ENCODE data around the gene SPC25. TPM values are rescaled to one million over a fixed set of nuclear protein-coding genes. Genes with fewer than 3 reads are reported as not detected.

The SPC25 gene
- total and polyA plus RNA-seq, 9 of the 15 experiments (the other 6 are each of a cell fraction or from before 2014, with no cell fraction given): 44.8 to 100 (median 75.0) TPM

GRCh38 chr2:168852481-168852880 lies 37.7 kb downstream of the SPC25 start:
- in situ Hi-C loops (cut with MboI): no loop called here

More at GRCh38 chr2:168852481-168852880, 37.7 kb downstream of the SPC25 start:
- no peak for FAIRE-seq
- Histone ChIP-seq H3K4me3 (no peak overlapping the region), H3K9me1 (ENCODE audit: control insufficient read depth, insufficient read depth, low read length) (no peaks in the 10 kb centered on the region), H4K20me1 (replicated peaks; ENCODE audit: control insufficient read depth, insufficient read depth, low read length) (no peaks in the 10 kb centered on the region; the same call in 1 of the 2 replicates), H3K36me3 (ENCODE audit: control insufficient read depth, insufficient read depth, low read length) (peaks cover 62% of the 10 kb centered on the region), H3K4me2 (ENCODE audit: insufficient read depth, low read length) (peak overlapping the region; percentile 41), H3K9ac (ENCODE audit: insufficient read depth in 1 of 2, low read depth in 2 of 2, low read length in 2 of 2) (no peak overlapping the region), H3K27me3 (ENCODE audit: control insufficient read depth in 2 of 2, insufficient read depth in 2 of 2, low read length in 2 of 2) (no peaks in the 10 kb centered on the region; a peak in 1 of 5 replicates), H3K27ac (ENCODE audit: extremely low read depth, low read depth, low read length) (peak overlapping the region; percentile 76), H2AFZ (ENCODE audit: low read depth, low read length) (no peak overlapping the region), H3K4me1 (replicated peaks in 1 of 2; ENCODE audit: control insufficient read depth in 2 of 2, insufficient read depth in 2 of 2, low read length in 2 of 2) (peaks cover 12 to 37% of the 10 kb centered on the region in 2 experiments), H3K9me3 (replicated peaks; ENCODE audit: control insufficient read depth, insufficient read depth, low read depth, low read length) (no peaks in the 10 kb centered on the region; the same call in 1 of the 2 replicates), H3K79me2 (ENCODE audit: control insufficient read depth, insufficient read depth, low read length) (no peaks in the 10 kb centered on the region)
- intact Hi-C loops (cut with micrococcal nuclease): loop anchor here (5.0 kb wide), 2 partner anchors 85 to 140 kb away; no protein-coding TSS in a partner anchor
- peak in 2 of 4 experiments; percentile 40 to 43 for DNase-seq (ENCODE audit: extremely low read depth in 1 of 4, low spot score in 3 of 4)
- no TSS peak for BruUV-seq (replicated peaks)
- WGBS (ENCODE audit: insufficient coverage, low coverage, missing lambda C conversion rate): 0% methylated on average over 3 of the region's 3 CpGs
- POLR2A ChIA-PET: interaction anchor here (0.8 to 1.8 kb wide), 6 partner anchors 10 to 81 kb away, joined by 3 to 6 read pairs (median 3); partner anchors contain the start of gene SPC25
- ATAC-seq: peak; percentile 51
- TF ChIP-seq E2F4 (CRISPR knock-in tag; IDR thresholded peaks at IDR 0.05; ENCODE audit: low read depth) (no peak), ZMIZ1 (IDR thresholded peaks at IDR 0.05; ENCODE audit: low read depth in 2 of 2, low read length in 2 of 2) (no peak), ZNF551 (CRISPR knock-in tag; IDR thresholded peaks at IDR 0.05) (no peak), SRF (CRISPR knock-in tag; IDR thresholded peaks at IDR 0.05) (peak in 1 of 2 experiments; percentile 62; a peak in 1 of 4 replicates), NFYB (IDR thresholded peaks at IDR 0.05; ENCODE audit: extremely low read depth, insufficient read length) (peak; percentile 47), CBX3 (IDR thresholded peaks at IDR 0.05; ENCODE audit: borderline replicate concordance in 1 of 2, low read length in 2 of 2) (peak in 1 of 2 experiments; percentile 8; a peak in 1 of 3 replicates)
- CTCF ChIA-PET (ENCODE audit: low intra/inter-chr PET ratio): interaction anchor here (0.7 kb wide), 1 partner anchor 69 kb away, joined by 3 read pairs; no protein-coding TSS in a partner anchor

Measured in K562 (cell line).